ENCODE measurements around the gene ZNF462.
A peak's percentile ranks its signal among the peaks of the same experiment; 100 is the strongest.
"Not testable (repeated sequence)": the region's sequence is repeated elsewhere in the genome, so short reads cannot be mapped to it uniquely, and the experiment has no call there.

The ZNF462 gene

GRCh38 chr9:106961623-106962022 is 98.7 kb downstream of the ZNF462 start:
- no peak for DNase-seq (ENCODE audit: low read depth, low spot score)

- DNase-seq (ENCODE audit: low read depth, low spot score): no peak
These were observed 99.2 kb downstream of the ZNF462 start for GRCh38 chr9:106962122-106962521.

GRCh38 chr9:106962615-106963363 is 99.8 kb downstream of the ZNF462 start:
- no peak for DNase-seq (ENCODE audit: low read depth, low spot score)

- DNase-seq (ENCODE audit: low read depth, low spot score): no peak
These were observed 100.7 kb downstream of the ZNF462 start for GRCh38 chr9:106963684-106964083.

GRCh38 chr9:106964329-106964728 is 101.4 kb downstream of the ZNF462 start:
- no peak for DNase-seq (ENCODE audit: low read depth, low spot score)

- DNase-seq (ENCODE audit: low read depth, low spot score): no peak
These were observed 102.0 kb downstream of the ZNF462 start for GRCh38 chr9:106964822-106965525.

- no peak for DNase-seq (ENCODE audit: low read depth, low spot score)
These were observed 103.5 kb downstream of the ZNF462 start for GRCh38 chr9:106966481-106966880.

GRCh38 chr9:106969696-106970095 is 106.7 kb downstream of the ZNF462 start:
- no peak for DNase-seq (ENCODE audit: low read depth, low spot score)

GRCh38 chr9:106970219-106970975 is 107.4 kb downstream of the ZNF462 start:
- no peak for DNase-seq (ENCODE audit: low read depth, low spot score)

- no peak for DNase-seq (ENCODE audit: low read depth, low spot score)
These were observed 108.1 kb downstream of the ZNF462 start for GRCh38 chr9:106970976-106971457.

GRCh38 chr9:106972082-106972481 is 109.1 kb downstream of the ZNF462 start:
- no peak for DNase-seq (ENCODE audit: low read depth, low spot score)

GRCh38 chr9:106974341-106974740 is 111.4 kb downstream of the ZNF462 start:
- no peak for DNase-seq (ENCODE audit: low read depth, low spot score)

GRCh38 chr9:106976772-106977171 is 113.8 kb downstream of the ZNF462 start:
- no peak for DNase-seq (ENCODE audit: low read depth, low spot score)

GRCh38 chr9:106980551-106981101 is 117.7 kb downstream of the ZNF462 start:
- DNase-seq (ENCODE audit: low read depth, low spot score): no peak

GRCh38 chr9:106981396-106982287 is 118.7 kb downstream of the ZNF462 start:
- DNase-seq (ENCODE audit: low read depth, low spot score): peak; percentile 73

- no peak for DNase-seq (ENCODE audit: low read depth, low spot score)
These were observed 119.7 kb downstream of the ZNF462 start for GRCh38 chr9:106982636-106983035.

- DNase-seq (ENCODE audit: low read depth, low spot score): no peak
These were observed 120.4 kb downstream of the ZNF462 start for GRCh38 chr9:106983346-106983745.

GRCh38 chr9:106989904-106990303 is 126.9 kb downstream of the ZNF462 start:
- not testable (repeated sequence) for DNase-seq (ENCODE audit: low read depth, low spot score)

- no peak for DNase-seq (ENCODE audit: low read depth, low spot score)
These were observed 129.2 kb downstream of the ZNF462 start for GRCh38 chr9:106992186-106992585.

- DNase-seq (ENCODE audit: low read depth, low spot score): no peak
These were observed 130.6 kb downstream of the ZNF462 start for GRCh38 chr9:106993603-106994002.

- DNase-seq (ENCODE audit: low read depth, low spot score): no peak
These were observed 131.5 kb downstream of the ZNF462 start for GRCh38 chr9:106994463-106994862.
